ENCODE results near the gene ACAD11. TPM values are rescaled to one million over a fixed set of nuclear protein-coding genes. Genes with fewer than 3 reads are reported as not detected.
"Not testable (repeated sequence)": the region's sequence is repeated elsewhere in the genome, so short reads cannot be mapped to it uniquely, and the experiment has no call there.

ACAD11 gene
- total RNA-seq, 1 experiment from 2014 or later = 25.0 TPM

DNA sequence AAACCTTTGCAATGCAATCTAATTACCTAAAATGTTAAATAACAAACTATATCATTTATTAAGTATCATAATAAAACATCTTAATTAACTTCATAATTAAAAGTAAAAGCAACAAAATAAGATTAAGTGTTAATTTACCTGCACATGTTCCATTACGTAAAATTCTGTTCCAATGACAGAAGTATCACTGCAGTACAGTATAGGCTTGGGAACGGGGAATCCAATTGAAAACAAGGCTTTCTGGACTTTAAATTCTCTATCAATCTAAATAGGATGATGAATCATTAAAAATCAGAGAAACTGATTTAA is 17.1 kb downstream of the ACAD11 start:
- peaks cover 6% of the 10 kb centered on the region; the same call in 1 of the 2 replicates for H3K4me1 ChIP-seq (ENCODE audit: low read length)
- DNase-seq = no peak

DNA sequence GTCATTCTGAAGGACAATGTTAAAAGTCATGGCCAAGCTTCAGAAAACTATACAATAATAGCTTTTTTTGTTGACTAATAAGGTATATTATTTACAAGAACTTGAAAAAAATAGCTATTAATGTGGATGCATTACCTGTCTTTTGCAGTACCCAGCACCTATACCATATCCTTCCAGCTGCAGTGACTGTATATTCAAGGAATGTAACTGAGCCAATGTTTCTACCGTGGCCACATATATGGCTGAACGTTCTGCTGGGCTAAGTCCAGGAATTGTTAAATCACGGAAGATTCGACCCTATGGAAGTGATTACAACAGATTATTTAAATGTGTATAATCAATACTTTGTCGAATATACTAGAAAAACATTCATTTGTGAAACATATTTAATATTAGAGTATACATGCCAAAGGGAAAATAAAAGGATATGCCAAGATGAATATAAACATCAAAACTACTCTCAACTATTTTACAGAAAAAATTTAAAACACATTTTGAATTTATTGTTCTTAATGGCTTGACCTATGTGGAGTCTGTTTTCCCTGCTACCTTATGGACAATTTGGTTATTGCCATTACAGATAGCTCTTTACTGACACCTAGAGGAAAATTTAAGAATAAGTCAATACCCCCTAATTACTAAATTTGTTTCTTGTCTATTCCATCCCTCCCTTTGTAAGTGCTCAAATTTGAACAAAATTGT is 17.6 kb downstream of the ACAD11 start:
- Histone ChIP-seq H3K4me3 (ENCODE audit: low read length) (no peak overlapping the region), H3K4me1 (ENCODE audit: low read length) (peaks cover 6% of the 10 kb centered on the region; the same call in 1 of the 2 replicates), H3K4me2 (ENCODE audit: low read depth, low read length, poor library complexity, severe bottlenecking) (no peak overlapping the region), H3K9ac (ENCODE audit: low read length) (no peak overlapping the region), H3K9me3 (ENCODE audit: low read length) (no peaks in the 10 kb centered on the region), H3K79me2 (ENCODE audit: low read length) (peaks cover 7% of the 10 kb centered on the region; the same call in 1 of the 2 replicates), H2AFZ (ENCODE audit: low read length) (no peak overlapping the region), H3K9me2 (replicated peaks; ENCODE audit: insufficient read depth, low read length) (no peaks in the 10 kb centered on the region), H4K20me1 (ENCODE audit: insufficient read depth, low read depth, low read length) (no peaks in the 10 kb centered on the region), H3K27ac (ENCODE audit: low read length) (no peak overlapping the region), H3K27me3 (ENCODE audit: low read length) (no peaks in the 10 kb centered on the region), H3K36me3 (ENCODE audit: insufficient read depth, low read length) (no peaks in the 10 kb centered on the region; the same call in 1 of the 2 replicates)
- peak; percentile 86 for DNase-seq

More for the DNA sequence above, 17.1 kb downstream of the ACAD11 start:
- Histone ChIP-seq H3K36me3 (ENCODE audit: insufficient read depth, low read length) (no peaks in the 10 kb centered on the region; the same call in 1 of the 2 replicates), H3K9ac (ENCODE audit: low read length) (no peak overlapping the region), H3K79me2 (ENCODE audit: low read length) (peaks cover 12% of the 10 kb centered on the region; the same call in 1 of the 2 replicates), H3K4me3 (ENCODE audit: low read length) (no peak overlapping the region), H3K27me3 (ENCODE audit: low read length) (no peaks in the 10 kb centered on the region), H3K9me2 (replicated peaks; ENCODE audit: insufficient read depth, low read length) (no peaks in the 10 kb centered on the region), H3K9me3 (ENCODE audit: low read length) (no peaks in the 10 kb centered on the region), H3K4me2 (ENCODE audit: low read depth, low read length, poor library complexity, severe bottlenecking) (no peak overlapping the region), H4K20me1 (ENCODE audit: insufficient read depth, low read depth, low read length) (no peaks in the 10 kb centered on the region), H2AFZ (ENCODE audit: low read length) (no peak overlapping the region), H3K27ac (ENCODE audit: low read length) (no peak overlapping the region)

- not testable (repeated sequence) for H3K27ac ChIP-seq (ENCODE audit: low read length); H3K9me2 ChIP-seq (replicated peaks; ENCODE audit: insufficient read depth, low read length); DNase-seq
These were observed 18.2 kb downstream of the ACAD11 start for GRCh38 chr3:132641427-132641826.

GRCh38 chr3:132638706-132639105 is 20.9 kb downstream of the ACAD11 start:
- no peaks in the 10 kb centered on the region for H4K20me1 ChIP-seq (ENCODE audit: insufficient read depth, low read depth, low read length)
- no peaks in the 10 kb centered on the region for H3K9me2 ChIP-seq (replicated peaks; ENCODE audit: insufficient read depth, low read length)
- DNase-seq = no peak
- H2AFZ ChIP-seq (ENCODE audit: low read length) = no peak overlapping the region
- H3K9me3 ChIP-seq (ENCODE audit: low read length) = no peaks in the 10 kb centered on the region
- H3K79me2 ChIP-seq (ENCODE audit: low read length) = no peaks in the 10 kb centered on the region
- H3K27ac ChIP-seq (ENCODE audit: low read length) = no peak overlapping the region
- H3K36me3 ChIP-seq (ENCODE audit: insufficient read depth, low read length) = no peaks in the 10 kb centered on the region; the same call in 1 of the 2 replicates
- H3K4me3 ChIP-seq (ENCODE audit: low read length) = no peak overlapping the region
- no peaks in the 10 kb centered on the region for H3K27me3 ChIP-seq (ENCODE audit: low read length)
- no peak overlapping the region for H3K9ac ChIP-seq (ENCODE audit: low read length)
- H3K4me1 ChIP-seq (ENCODE audit: low read length) = peaks cover 6% of the 10 kb centered on the region; the same call in 1 of the 2 replicates
- H3K4me2 ChIP-seq (ENCODE audit: low read depth, low read length, poor library complexity, severe bottlenecking) = no peak overlapping the region

More at GRCh38 chr3:132641427-132641826, 18.2 kb downstream of the ACAD11 start:
- H3K4me3 ChIP-seq (ENCODE audit: low read length); H3K4me1 ChIP-seq (ENCODE audit: low read length); H2AFZ ChIP-seq (ENCODE audit: low read length); H4K20me1 ChIP-seq (ENCODE audit: insufficient read depth, low read depth, low read length); H3K9ac ChIP-seq (ENCODE audit: low read length); H3K36me3 ChIP-seq (ENCODE audit: insufficient read depth, low read length); H3K4me2 ChIP-seq (ENCODE audit: low read depth, low read length, poor library complexity, severe bottlenecking); H3K9me3 ChIP-seq (ENCODE audit: low read length); H3K27me3 ChIP-seq (ENCODE audit: low read length); H3K79me2 ChIP-seq (ENCODE audit: low read length): not testable (repeated sequence)

DNA sequence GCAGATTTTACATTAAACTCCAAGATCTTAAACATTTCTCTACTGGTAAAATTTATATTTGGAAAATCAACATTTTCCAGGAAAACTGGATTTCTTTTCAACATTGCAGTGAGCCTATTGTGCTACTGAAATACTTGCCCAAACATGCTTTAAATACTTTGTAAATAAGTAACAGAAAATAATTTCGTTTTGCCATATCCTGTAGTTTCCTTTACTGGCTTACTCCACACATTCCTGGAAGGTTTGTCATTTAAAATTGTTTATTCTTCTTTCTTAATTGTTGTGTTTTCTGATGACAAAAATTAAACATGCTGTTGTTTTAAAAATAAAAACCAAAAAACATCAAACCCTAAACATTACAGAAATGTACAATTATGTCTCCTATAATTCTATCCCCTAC is 22.0 kb downstream of the ACAD11 start:
- Histone ChIP-seq H3K4me2 (ENCODE audit: low read depth, low read length, poor library complexity, severe bottlenecking) (no peak overlapping the region), H3K79me2 (ENCODE audit: low read length) (no peaks in the 10 kb centered on the region), H3K36me3 (ENCODE audit: insufficient read depth, low read length) (no peaks in the 10 kb centered on the region; the same call in 1 of the 2 replicates), H3K27me3 (ENCODE audit: low read length) (no peaks in the 10 kb centered on the region), H3K4me1 (ENCODE audit: low read length) (peaks cover 6% of the 10 kb centered on the region; the same call in 1 of the 2 replicates), H4K20me1 (ENCODE audit: insufficient read depth, low read depth, low read length) (no peaks in the 10 kb centered on the region), H3K27ac (ENCODE audit: low read length) (no peak overlapping the region), H2AFZ (ENCODE audit: low read length) (no peak overlapping the region), H3K9me3 (ENCODE audit: low read length) (no peaks in the 10 kb centered on the region), H3K9ac (ENCODE audit: low read length) (no peak overlapping the region), H3K4me3 (ENCODE audit: low read length) (no peak overlapping the region), H3K9me2 (replicated peaks; ENCODE audit: insufficient read depth, low read length) (no peaks in the 10 kb centered on the region)
- no peak for DNase-seq

DNA sequence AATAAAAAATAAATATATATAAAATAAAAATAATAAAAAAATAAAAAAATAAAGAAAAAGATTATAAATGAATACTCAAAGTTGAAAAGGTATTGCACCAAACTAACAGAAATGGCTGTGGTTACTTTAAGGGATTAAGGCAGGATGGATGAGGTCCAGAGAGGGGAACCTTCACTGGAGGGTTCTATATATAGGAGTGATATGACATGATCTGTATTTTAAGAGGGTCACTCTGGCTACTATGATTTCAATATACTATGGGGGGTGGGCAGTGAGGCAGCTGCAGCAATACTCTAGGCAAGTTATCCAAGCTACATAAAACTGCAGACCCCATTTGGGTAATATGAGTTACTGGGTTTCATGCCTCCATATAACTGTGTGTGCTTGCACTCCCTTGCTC is 24.6 kb downstream of the ACAD11 start:
- no peak overlapping the region for H3K27ac ChIP-seq (ENCODE audit: low read length)
- H3K9me2 ChIP-seq (replicated peaks; ENCODE audit: insufficient read depth, low read length) = no peaks in the 10 kb centered on the region
- no peaks in the 10 kb centered on the region; the same call in 1 of the 2 replicates for H3K36me3 ChIP-seq (ENCODE audit: insufficient read depth, low read length)
- H3K4me1 ChIP-seq (ENCODE audit: low read length) = no peaks in the 10 kb centered on the region; the same call in 1 of the 2 replicates
- no peak overlapping the region for H3K4me2 ChIP-seq (ENCODE audit: low read depth, low read length, poor library complexity, severe bottlenecking)
- H3K27me3 ChIP-seq (ENCODE audit: low read length) = no peaks in the 10 kb centered on the region
- H4K20me1 ChIP-seq (ENCODE audit: insufficient read depth, low read depth, low read length) = no peaks in the 10 kb centered on the region
- no peak overlapping the region for H3K9ac ChIP-seq (ENCODE audit: low read length)
- H2AFZ ChIP-seq (ENCODE audit: low read length) = no peak overlapping the region
- no peaks in the 10 kb centered on the region for H3K79me2 ChIP-seq (ENCODE audit: low read length)
- no peak for DNase-seq
- H3K9me3 ChIP-seq (ENCODE audit: low read length) = no peaks in the 10 kb centered on the region
- H3K4me3 ChIP-seq (ENCODE audit: low read length) = no peak overlapping the region

DNA sequence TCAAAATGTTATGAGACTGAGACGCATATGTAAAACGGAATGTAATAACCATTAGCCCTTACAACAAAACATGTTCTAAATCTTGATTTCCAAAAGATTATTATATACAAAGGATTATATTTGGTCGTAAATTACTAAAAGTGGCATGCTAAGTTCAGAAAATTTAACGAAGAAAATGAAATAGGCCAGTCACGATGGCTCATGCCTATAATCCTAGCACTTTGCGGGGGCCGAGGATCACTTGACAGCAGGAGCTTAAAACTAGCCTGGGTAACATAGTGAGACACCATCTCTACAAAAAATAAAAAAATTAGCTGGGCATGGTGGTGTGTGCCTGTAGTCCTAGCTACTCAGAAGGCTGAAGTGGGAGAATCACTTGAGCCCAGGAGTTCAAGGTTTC is 29.0 kb downstream of the ACAD11 start:
- H2AFZ ChIP-seq (ENCODE audit: low read length) = no peak overlapping the region
- no peak for DNase-seq
- no peaks in the 10 kb centered on the region for H4K20me1 ChIP-seq (ENCODE audit: insufficient read depth, low read depth, low read length)
- no peak overlapping the region for H3K4me3 ChIP-seq (ENCODE audit: low read length)
- no peak overlapping the region for H3K4me2 ChIP-seq (ENCODE audit: low read depth, low read length, poor library complexity, severe bottlenecking)
- H3K9ac ChIP-seq (ENCODE audit: low read length) = no peak overlapping the region
- H3K27me3 ChIP-seq (ENCODE audit: low read length) = no peaks in the 10 kb centered on the region
- no peaks in the 10 kb centered on the region for H3K9me2 ChIP-seq (replicated peaks; ENCODE audit: insufficient read depth, low read length)
- peaks cover 11% of the 10 kb centered on the region for H3K4me1 ChIP-seq (ENCODE audit: low read length)
- no peaks in the 10 kb centered on the region for H3K79me2 ChIP-seq (ENCODE audit: low read length)
- H3K9me3 ChIP-seq (ENCODE audit: low read length) = no peaks in the 10 kb centered on the region
- no peak overlapping the region for H3K27ac ChIP-seq (ENCODE audit: low read length)
- H3K36me3 ChIP-seq (ENCODE audit: insufficient read depth, low read length) = peaks cover 10% of the 10 kb centered on the region; the same call in 1 of the 2 replicates

GRCh38 chr3:132629928-132630327 is 29.7 kb downstream of the ACAD11 start:
- no peaks in the 10 kb centered on the region for H3K9me2 ChIP-seq (replicated peaks; ENCODE audit: insufficient read depth, low read length)

More at GRCh38 chr3:132629928-132630327, 29.7 kb downstream of the ACAD11 start:
- Histone ChIP-seq H3K79me2 (ENCODE audit: low read length) (no peaks in the 10 kb centered on the region), H3K9me3 (ENCODE audit: low read length) (no peaks in the 10 kb centered on the region), H2AFZ (ENCODE audit: low read length) (no peak overlapping the region), H3K4me2 (ENCODE audit: low read depth, low read length, poor library complexity, severe bottlenecking) (no peak overlapping the region), H4K20me1 (ENCODE audit: insufficient read depth, low read depth, low read length) (no peaks in the 10 kb centered on the region), H3K4me3 (ENCODE audit: low read length) (no peak overlapping the region), H3K27ac (ENCODE audit: low read length) (no peak overlapping the region), H3K36me3 (ENCODE audit: insufficient read depth, low read length) (peaks cover 10% of the 10 kb centered on the region; the same call in 1 of the 2 replicates), H3K4me1 (ENCODE audit: low read length) (peaks cover 18% of the 10 kb centered on the region), H3K27me3 (ENCODE audit: low read length) (no peaks in the 10 kb centered on the region), H3K9ac (ENCODE audit: low read length) (no peak overlapping the region)
- no peak for DNase-seq
